Measurements from ENCODE around the gene CCT5.

The CCT5 gene

DNA sequence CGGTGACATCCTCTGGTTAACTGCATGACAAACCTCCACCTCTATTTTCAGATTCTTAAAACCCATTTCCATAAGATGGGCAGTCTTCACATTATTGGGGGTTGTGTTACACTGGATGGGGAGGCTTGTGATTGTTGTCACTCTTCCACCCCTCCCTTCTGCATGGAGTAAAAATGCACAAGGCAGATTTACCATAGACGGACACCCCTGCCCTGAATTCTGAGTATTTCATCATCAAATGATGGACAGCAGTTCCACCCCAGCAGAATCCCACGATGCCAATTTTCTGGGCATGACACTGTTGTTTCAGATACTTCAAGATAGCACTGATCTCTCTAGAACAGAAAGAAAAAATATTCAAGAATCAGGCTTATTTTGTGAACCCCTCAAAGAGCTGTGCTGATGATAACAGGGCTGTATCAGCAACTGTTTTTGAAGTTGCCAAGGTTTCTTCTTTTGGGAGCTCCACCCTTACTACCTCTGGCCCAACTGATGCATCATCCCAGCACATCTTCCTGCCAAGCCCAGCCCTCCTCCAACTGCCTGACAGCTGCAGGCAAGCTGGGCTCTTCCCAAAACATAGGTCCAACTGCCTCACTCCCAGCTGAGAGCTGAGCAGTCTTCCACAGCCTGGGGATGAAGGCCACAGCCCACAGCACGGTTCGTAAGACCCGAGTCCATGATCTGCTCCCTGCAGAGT, 36.2 kb downstream of the CCT5 start:
- Histone ChIP-seq H3K36me3 (no peaks in the 10 kb centered on the region), H3K27me3 (no peaks in the 10 kb centered on the region), H3K4me1 (ENCODE audit: control insufficient read depth in 1 of 2, insufficient read depth in 1 of 2, low read depth in 1 of 2, low read length in 1 of 2) (peaks cover 0 to 5% of the 10 kb centered on the region in 2 experiments), H3K27ac (no peak overlapping the region), H3K4me3 (ENCODE audit: low read depth in 1 of 2, low read length in 1 of 2) (no peak overlapping the region), H3K9me3 (no peaks in the 10 kb centered on the region)
- TF ChIP-seq, protein P1, sequence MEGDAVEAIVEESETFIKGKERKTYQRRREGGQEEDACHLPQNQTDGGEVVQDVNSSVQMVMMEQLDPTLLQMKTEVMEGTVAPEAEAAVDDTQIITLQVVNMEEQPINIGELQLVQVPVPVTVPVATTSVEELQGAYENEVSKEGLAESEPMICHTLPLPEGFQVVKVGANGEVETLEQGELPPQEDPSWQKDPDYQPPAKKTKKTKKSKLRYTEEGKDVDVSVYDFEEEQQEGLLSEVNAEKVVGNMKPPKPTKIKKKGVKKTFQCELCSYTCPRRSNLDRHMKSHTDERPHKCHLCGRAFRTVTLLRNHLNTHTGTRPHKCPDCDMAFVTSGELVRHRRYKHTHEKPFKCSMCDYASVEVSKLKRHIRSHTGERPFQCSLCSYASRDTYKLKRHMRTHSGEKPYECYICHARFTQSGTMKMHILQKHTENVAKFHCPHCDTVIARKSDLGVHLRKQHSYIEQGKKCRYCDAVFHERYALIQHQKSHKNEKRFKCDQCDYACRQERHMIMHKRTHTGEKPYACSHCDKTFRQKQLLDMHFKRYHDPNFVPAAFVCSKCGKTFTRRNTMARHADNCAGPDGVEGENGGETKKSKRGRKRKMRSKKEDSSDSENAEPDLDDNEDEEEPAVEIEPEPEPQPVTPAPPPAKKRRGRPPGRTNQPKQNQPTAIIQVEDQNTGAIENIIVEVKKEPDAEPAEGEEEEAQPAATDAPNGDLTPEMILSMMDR (IDR thresholded peaks at IDR 0.05) = no peak

DNA sequence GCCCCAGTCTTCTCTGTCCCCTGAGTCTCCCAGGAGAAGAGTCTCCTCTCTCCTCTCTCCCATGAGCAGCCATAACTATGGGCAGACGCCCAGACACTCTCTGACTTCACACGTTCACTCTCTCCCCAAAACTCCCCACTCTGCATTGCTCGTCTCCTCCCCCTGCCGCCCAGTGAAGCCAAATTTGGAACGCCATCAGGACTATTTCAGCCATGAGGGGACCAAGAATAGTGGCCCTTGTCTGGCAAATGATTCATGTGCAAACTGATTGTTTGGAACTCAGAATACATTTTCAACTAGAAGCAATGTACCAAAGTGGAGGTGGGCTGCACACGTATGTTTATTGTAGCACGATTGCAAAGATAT, 36.8 kb downstream of the CCT5 start:
- Histone ChIP-seq H3K4me3 (ENCODE audit: low read depth in 1 of 2, low read length in 1 of 2) (no peak overlapping the region), H3K27ac (no peak overlapping the region), H3K9me3 (no peaks in the 10 kb centered on the region), H3K27me3 (no peaks in the 10 kb centered on the region), H3K36me3 (no peaks in the 10 kb centered on the region), H3K4me1 (ENCODE audit: control insufficient read depth in 1 of 2, insufficient read depth in 1 of 2, low read depth in 1 of 2, low read length in 1 of 2) (peaks cover 0 to 5% of the 10 kb centered on the region in 2 experiments)
- TF ChIP-seq, protein P1 (IDR thresholded peaks at IDR 0.05) = no peak

DNA sequence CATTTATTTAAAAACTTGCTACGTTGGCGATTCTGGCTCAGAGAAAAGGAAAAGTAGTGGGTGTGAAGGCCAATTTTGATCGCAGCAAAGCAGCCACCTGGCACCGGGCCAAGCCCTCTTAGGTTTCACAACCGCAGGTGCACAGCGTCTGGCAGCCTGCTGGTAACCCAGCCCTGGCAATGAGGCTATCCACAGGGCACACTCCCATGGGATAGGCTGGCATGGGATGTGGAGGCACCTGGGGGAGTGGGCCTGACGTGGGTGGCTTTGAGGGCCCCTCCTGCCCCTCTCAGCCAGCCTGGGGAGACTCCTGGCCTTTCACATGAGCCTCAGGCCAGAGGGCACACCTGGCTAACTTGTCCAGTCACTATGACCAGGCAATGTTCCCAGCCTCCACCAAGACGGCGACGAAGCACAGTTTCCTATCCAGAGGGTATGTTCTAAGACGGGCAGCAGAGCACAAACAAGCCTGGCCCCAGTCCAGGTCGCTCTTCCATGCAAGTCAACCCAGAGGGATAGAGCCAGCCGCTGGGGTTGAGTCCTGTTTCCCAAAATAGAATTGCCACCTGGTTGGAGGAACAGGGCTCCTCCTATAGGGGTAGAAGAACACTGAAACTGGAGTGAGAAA, 38.6 kb downstream of the CCT5 start:
- H3K4me1 ChIP-seq (ENCODE audit: control insufficient read depth in 1 of 2, insufficient read depth in 1 of 2, low read depth in 1 of 2, low read length in 1 of 2) = peaks cover 0 to 5% of the 10 kb centered on the region in 2 experiments

DNA sequence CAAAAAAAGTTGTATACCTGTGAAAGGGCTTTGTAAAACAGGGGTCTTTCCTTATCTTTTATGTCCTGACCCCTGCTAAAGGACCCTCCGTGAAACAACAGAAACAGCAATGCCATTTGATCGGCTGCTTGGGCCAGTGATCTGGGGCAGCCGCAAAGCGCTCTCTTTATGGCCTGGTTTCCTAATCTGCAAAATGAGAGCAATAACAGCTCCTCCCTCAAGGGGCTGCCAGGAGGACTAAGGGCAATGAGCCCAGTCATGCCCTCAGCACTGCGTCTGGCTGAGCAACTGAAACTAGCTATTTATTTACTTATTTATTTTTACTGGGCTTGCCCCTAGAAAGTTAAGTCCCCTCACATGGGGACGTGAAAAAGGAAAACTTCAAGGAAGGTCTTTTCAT, 39.3 kb downstream of the CCT5 start:
- Histone ChIP-seq H3K27me3 (no peaks in the 10 kb centered on the region), H3K27ac (no peak overlapping the region), H3K9me3 (no peaks in the 10 kb centered on the region), H3K36me3 (no peaks in the 10 kb centered on the region), H3K4me1 (ENCODE audit: control insufficient read depth in 1 of 2, insufficient read depth in 1 of 2, low read depth in 1 of 2, low read length in 1 of 2) (no peaks in the 10 kb centered on the region), H3K4me3 (ENCODE audit: low read depth in 1 of 2, low read length in 1 of 2) (no peak overlapping the region)
- TF ChIP-seq, protein P1 (IDR thresholded peaks at IDR 0.05) = no peak

More for the DNA sequence above, 38.6 kb downstream of the CCT5 start:
- Histone ChIP-seq H3K9me3 (no peaks in the 10 kb centered on the region), H3K27ac (no peak overlapping the region), H3K36me3 (no peaks in the 10 kb centered on the region), H3K4me3 (ENCODE audit: low read depth in 1 of 2, low read length in 1 of 2) (no peak overlapping the region), H3K27me3 (no peaks in the 10 kb centered on the region)
- TF ChIP-seq, protein P1 (IDR thresholded peaks at IDR 0.05) = no peak

DNA sequence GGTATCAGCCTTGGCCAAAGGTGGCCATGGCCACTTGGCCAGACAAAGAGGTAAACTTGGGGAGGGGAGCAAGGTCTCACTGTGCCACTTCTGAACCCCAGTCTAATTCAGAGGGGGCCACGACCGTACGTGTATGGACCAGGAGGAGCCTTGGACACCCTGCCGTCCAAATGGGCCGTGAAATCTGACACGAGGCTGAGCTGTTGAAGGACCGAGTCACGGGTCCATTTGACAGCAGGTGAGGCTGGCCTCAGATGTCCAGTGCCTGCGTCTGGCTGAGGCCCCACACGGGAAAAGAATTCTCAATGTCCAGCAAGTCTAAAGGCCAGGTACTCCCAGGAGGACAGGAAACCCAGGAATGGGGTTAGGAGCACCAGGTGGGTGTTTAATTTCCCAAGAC, 39.9 kb downstream of the CCT5 start:
- Histone ChIP-seq H3K4me1 (ENCODE audit: control insufficient read depth in 1 of 2, insufficient read depth in 1 of 2, low read depth in 1 of 2, low read length in 1 of 2) (no peaks in the 10 kb centered on the region), H3K9me3 (no peaks in the 10 kb centered on the region), H3K4me3 (ENCODE audit: low read depth in 1 of 2, low read length in 1 of 2) (no peak overlapping the region), H3K27ac (no peak overlapping the region), H3K27me3 (no peaks in the 10 kb centered on the region), H3K36me3 (no peaks in the 10 kb centered on the region)
- TF ChIP-seq, protein P1 (IDR thresholded peaks at IDR 0.05) = no peak
